Naive B cell (primary cell): ENCODE data around the gene CIAO2B. TPM values are rescaled to one million over a fixed set of nuclear protein-coding genes. Genes with fewer than 3 reads are reported as not detected.

Experiments
- ATAC-seq, 2 donors: fragments of 150-1000 bp; cut with Tn5 transposase; 2 replicates each; pipeline ENCODE4 v1.10.0; 2021; ENCODE audit warnings: low read depth in 2 of 2, mild to moderate bottlenecking in 2 of 2, moderate library complexity in 2 of 2
- DNase-seq: peaks from one replicate; pipeline ENCODE4 v3.0.0; 2022
- H3K27ac Mint-ChIP-seq, 6 donors: one replicate each; pipeline ENCODE4 v1.8.0; 2020 to 2022; ENCODE audit warnings: mild to moderate bottlenecking in 6 of 6, mixed read lengths in 6 of 6, moderate library complexity in 5 of 6, inconsistent platforms in 2 of 6
- H3K27me3 Mint-ChIP-seq, 3 donors: one replicate each; pipeline ENCODE4 v1.8.0; 2021 to 2022; ENCODE audit warnings: mixed read lengths in 3 of 3, mild to moderate bottlenecking in 1 of 3
- H3K36me3 Mint-ChIP-seq, 2 donors: one replicate each; pipeline ENCODE4 v1.8.0; 2020 to 2022; ENCODE audit warnings: mixed read lengths in 2 of 2, inconsistent platforms in 1 of 2, mild to moderate bottlenecking in 1 of 2
- H3K4me1 Mint-ChIP-seq, 3 donors: one replicate each; pipeline ENCODE4 v1.8.0; 2020 to 2022; ENCODE audit warnings: mixed read lengths in 3 of 3, inconsistent platforms in 1 of 3, mild to moderate bottlenecking in 1 of 3, moderate library complexity in 1 of 3
- H3K4me3 Mint-ChIP-seq, 8 donors: one replicate each; pipeline ENCODE4 v1.8.0; 2020 to 2022; ENCODE audit warnings: mild to moderate bottlenecking in 8 of 8, mixed read lengths in 8 of 8, moderate library complexity in 8 of 8, inconsistent platforms in 2 of 8
- H3K9me3 Mint-ChIP-seq, 7 donors: one replicate each; pipeline ENCODE4 v1.8.0; 2020 to 2022; ENCODE audit warnings: mixed read lengths in 7 of 7, mild to moderate bottlenecking in 5 of 7, inconsistent platforms in 2 of 7, moderate library complexity in 1 of 7
- polyA plus RNA-seq, 6 donors: library from polyadenylated mRNA; unstranded; fragments of 300-500 nt; fragmentation: Illumina TruSeq; gene quantifications; one replicate each; pipeline ENCODE4 v1.2.3, GENCODE V29; 2021; ENCODE audit warnings: low read depth in 6 of 6

Gene CIAO2B
- polyA plus RNA-seq, 6 donors from 2014 or later: 69.0 to 114 (median 100) TPM

- peaks cover 0 to 4% of the 10 kb centered on the region in 2 donors for H3K36me3 Mint-ChIP-seq
- ATAC-seq (no peak), DNase-seq (no peak)
- no peaks in the 10 kb centered on the region for H3K9me3 Mint-ChIP-seq
- peaks cover 24 to 32% (median 31%) of the 10 kb centered on the region in 3 donors for H3K4me1 Mint-ChIP-seq
- H3K27ac Mint-ChIP-seq: peak overlapping the region in 1 of 6 donors; percentile 68
- peaks cover 16 to 20% (median 17%) of the 10 kb centered on the region in 3 donors for H3K27me3 Mint-ChIP-seq
- peak overlapping the region in 1 of 8 donors; percentile 45 for H3K4me3 Mint-ChIP-seq
Observed at GRCh38 chr16:66928702-66929388, 5.4 kb downstream of the CIAO2B start.

GRCh38 chr16:66927918-66928649 lies 6.1 kb downstream of the CIAO2B start:
- H3K27me3 Mint-ChIP-seq: peaks cover 22 to 27% (median 24%) of the 10 kb centered on the region in 3 donors
- no peak overlapping the region for H3K4me3 Mint-ChIP-seq
- DNase-seq: no peak
- no peaks in the 10 kb centered on the region for H3K36me3 Mint-ChIP-seq
- H3K9me3 Mint-ChIP-seq: no peaks in the 10 kb centered on the region
- ATAC-seq: no peak
- peaks cover 16 to 28% (median 24%) of the 10 kb centered on the region in 3 donors for H3K4me1 Mint-ChIP-seq
- peak overlapping the region in 2 of 6 donors; percentile 2 to 57 for H3K27ac Mint-ChIP-seq

GRCh38 chr16:66926961-66927436 lies 7.2 kb downstream of the CIAO2B start:
- H3K4me3 Mint-ChIP-seq: no peak overlapping the region
- H3K4me1 Mint-ChIP-seq: peaks cover 7 to 17% (median 13%) of the 10 kb centered on the region in 3 donors
- no peaks in the 10 kb centered on the region for H3K36me3 Mint-ChIP-seq
- DNase-seq (no peak), ATAC-seq (no peak)
- peaks cover 22 to 32% (median 26%) of the 10 kb centered on the region in 3 donors for H3K27me3 Mint-ChIP-seq
- no peak overlapping the region for H3K27ac Mint-ChIP-seq
- no peaks in the 10 kb centered on the region for H3K9me3 Mint-ChIP-seq

- Mint-ChIP-seq H3K4me1 (peaks cover 7 to 14% (median 8%) of the 10 kb centered on the region in 3 donors), H3K27ac (no peak overlapping the region), H3K9me3 (no peaks in the 10 kb centered on the region), H3K27me3 (peaks cover 22 to 35% (median 30%) of the 10 kb centered on the region in 3 donors), H3K36me3 (no peaks in the 10 kb centered on the region), H3K4me3 (peak overlapping the region; percentile 29 to 92 (median 78))
- DNase-seq (no peak), ATAC-seq (no peak)
Observed at GRCh38 chr16:66926171-66926947, 7.8 kb downstream of the CIAO2B start.

GRCh38 chr16:66925322-66925840 lies 8.8 kb downstream of the CIAO2B start, which contains the start of gene RRAD:
Gene RRAD, minus strand, starts transcription at chr16:66925535. Its CDS starts 356 bp downstream, at chr16:66925179.
- Mint-ChIP-seq H3K9me3 (no peaks in the 10 kb centered on the region), H3K27me3 (peaks cover 22 to 42% (median 36%) of the 10 kb centered on the region in 3 donors), H3K36me3 (no peaks in the 10 kb centered on the region), H3K4me1 (peaks cover 7 to 14% (median 8%) of the 10 kb centered on the region in 3 donors), H3K4me3 (peak within 1 kb of the TSS; percentile 45 to 92 (median 80)), H3K27ac (no peak within 1 kb of the TSS)
- no peak for DNase-seq
- ATAC-seq: peak; percentile 22 to 24

GRCh38 chr16:66924527-66925321 lies 9.5 kb downstream of the CIAO2B start:
- Mint-ChIP-seq H3K36me3 (no peaks in the 10 kb centered on the region), H3K4me3 (peak overlapping the region; percentile 30 to 92 (median 78)), H3K9me3 (no peaks in the 10 kb centered on the region), H3K27ac (no peak overlapping the region), H3K4me1 (peaks cover 7 to 14% (median 8%) of the 10 kb centered on the region in 3 donors), H3K27me3 (peaks cover 22 to 48% (median 36%) of the 10 kb centered on the region in 3 donors)
- peak; percentile 67 to 75 for ATAC-seq
- DNase-seq: peak; percentile 36

GRCh38 chr16:66923866-66924265 lies 10.3 kb downstream of the CIAO2B start:
- peak overlapping the region in 4 of 8 donors; percentile 25 to 40 (median 31) for H3K4me3 Mint-ChIP-seq

GRCh38 chr16:66923247-66923731 lies 10.9 kb downstream of the CIAO2B start:
- Mint-ChIP-seq H3K36me3 (no peaks in the 10 kb centered on the region), H3K27ac (no peak overlapping the region), H3K4me3 (peak overlapping the region in 3 of 8 donors; percentile 0 to 18 (median 10)), H3K4me1 (peaks cover 7 to 14% (median 8%) of the 10 kb centered on the region in 3 donors), H3K9me3 (no peaks in the 10 kb centered on the region), H3K27me3 (peaks cover 27 to 57% (median 44%) of the 10 kb centered on the region in 3 donors)
- ATAC-seq (no peak), DNase-seq (no peak)

More at GRCh38 chr16:66923866-66924265, 10.3 kb downstream of the CIAO2B start:
- Mint-ChIP-seq H3K4me1 (peaks cover 7 to 14% (median 8%) of the 10 kb centered on the region in 3 donors), H3K36me3 (no peaks in the 10 kb centered on the region), H3K9me3 (no peaks in the 10 kb centered on the region), H3K27ac (no peak overlapping the region), H3K27me3 (peaks cover 27 to 56% (median 43%) of the 10 kb centered on the region in 3 donors)
- ATAC-seq: no peak
- DNase-seq: no peak

GRCh38 chr16:66921729-66922450 lies 12.3 kb downstream of the CIAO2B start:
- Mint-ChIP-seq H3K27me3 (peaks cover 27 to 57% (median 44%) of the 10 kb centered on the region in 3 donors), H3K9me3 (no peaks in the 10 kb centered on the region), H3K4me1 (peaks cover 7 to 12% (median 8%) of the 10 kb centered on the region in 3 donors), H3K4me3 (peak overlapping the region in 1 of 8 donors; percentile 20), H3K27ac (no peak overlapping the region), H3K36me3 (no peaks in the 10 kb centered on the region)
- DNase-seq: no peak
- ATAC-seq: no peak

- no peak overlapping the region for H3K27ac Mint-ChIP-seq
- no peak overlapping the region for H3K4me3 Mint-ChIP-seq
- DNase-seq (no peak), ATAC-seq (no peak)
- no peaks in the 10 kb centered on the region for H3K36me3 Mint-ChIP-seq
- peaks cover 7 to 12% (median 8%) of the 10 kb centered on the region in 3 donors for H3K4me1 Mint-ChIP-seq
- H3K27me3 Mint-ChIP-seq: peaks cover 27 to 64% (median 44%) of the 10 kb centered on the region in 3 donors
- no peaks in the 10 kb centered on the region for H3K9me3 Mint-ChIP-seq
Observed at GRCh38 chr16:66920924-66921680, 13.1 kb downstream of the CIAO2B start.

GRCh38 chr16:66920299-66920590 lies 14.0 kb downstream of the CIAO2B start:
- no peaks in the 10 kb centered on the region for H3K9me3 Mint-ChIP-seq
- DNase-seq (no peak), ATAC-seq (no peak)
- H3K36me3 Mint-ChIP-seq: no peaks in the 10 kb centered on the region
- H3K27ac Mint-ChIP-seq: peak overlapping the region in 1 of 6 donors; percentile 59
- no peak overlapping the region for H3K4me3 Mint-ChIP-seq
- H3K4me1 Mint-ChIP-seq: peaks cover 0 to 6% (median under 1%) of the 10 kb centered on the region in 3 donors
- peaks cover 19 to 59% (median 36%) of the 10 kb centered on the region in 3 donors for H3K27me3 Mint-ChIP-seq
